H1 (cell line): ENCODE data around the gene TTC24.

Source experiments
- CHD2 ChIP-seq: IDR thresholded peaks from 2 replicates; pipeline ENCODE4 v1.6.1; 2012; ENCODE audit warnings: low read length, improper control_type of control experiment
- CTCF ChIP-seq, 3 experiments: IDR thresholded peaks; 1 replicate in 2 of 3; 2 replicates in 1 of 3; pipeline versions ENCODE4 v1.5.1 to v1.6.1; 2011; ENCODE audit warnings: low read length in 3 of 3, mild to moderate bottlenecking in 3 of 3, inconsistent platforms in 2 of 3, low read depth in 1 of 3, moderate library complexity in 1 of 3; ENCODE audit not compliant: insufficient read depth in 1 of 3; ENCODE audit errors: control extremely low read depth in 1 of 3
- POLR2A ChIP-seq, 2 experiments: IDR thresholded peaks; 1 replicate in 1 of 2; 2 replicates in 1 of 2; pipeline ENCODE4 v1.6.1; 2011; ENCODE audit warnings: low read depth in 2 of 2, low read length in 2 of 2, mild to moderate bottlenecking in 2 of 2; ENCODE audit errors: control extremely low read depth in 1 of 2

- no peak for TF ChIP-seq CHD2
- no peak for TF ChIP-seq POLR2A (IDR thresholded peaks at IDR 0.05; ENCODE audit: control extremely low read depth in 1 of 2, low read depth in 2 of 2, low read length in 2 of 2)
- peak; percentile 43 to 83 (median 78) for TF ChIP-seq CTCF (IDR thresholded peaks at IDR 0.05; ENCODE audit: control extremely low read depth in 1 of 3, insufficient read depth in 1 of 3, low read depth in 1 of 3, low read length in 3 of 3)
Measured at GRCh38 chr1:156627313-156627880, 47.9 kb downstream of the TTC24 start.
